Suprapubic skin (tissue), 4 donors: Measurements from ENCODE around the gene PTPRD. TPM values are rescaled to one million over a fixed set of nuclear protein-coding genes. Genes with fewer than 3 reads are reported as not detected.
"Not testable (repeated sequence)": the region's sequence is repeated elsewhere in the genome, so short reads cannot be mapped to it uniquely, and the experiment has no call there.

Experiments used
- DNase-seq, 2 donors: peaks; one replicate each; pipeline ENCODE4 v3.0.0-alpha.2; 2019; ENCODE audit warnings: low spot score in 2 of 2
- H3K27ac ChIP-seq: fragments of 200-600 bp; sonication (generic); one replicate; pipeline ENCODE4 v1.5.1; 2019
- H3K27me3 ChIP-seq: fragments of 200-600 bp; sonication (generic); one replicate; pipeline ENCODE4 v1.5.1; 2019
- H3K36me3 ChIP-seq: fragments of 200-600 bp; sonication (generic); one replicate; pipeline ENCODE4 v1.5.1; 2019
- H3K4me1 ChIP-seq: fragments of 200-600 bp; sonication (generic); one replicate; pipeline ENCODE4 v1.5.1; 2019
- H3K4me3 ChIP-seq: fragments of 200-600 bp; sonication (generic); one replicate; pipeline ENCODE4 v1.5.1; 2019; ENCODE audit warnings: mild to moderate bottlenecking
- H3K9me3 ChIP-seq: fragments of 200-600 bp; sonication (generic); one replicate; pipeline ENCODE4 v1.5.1; 2019
- EP300 ChIP-seq: sonication (generic); formaldehyde crosslinking; IDR thresholded peaks from one replicate; pipeline ENCODE4 v1.6.1; 2017; ENCODE audit warnings: antibody characterized with exemption
- POLR2A ChIP-seq, 2 donors: fragments of 450-650 bp; IDR thresholded peaks; one replicate each; pipeline ENCODE4 v1.6.1; 2017; ENCODE audit warnings: antibody characterized with exemption in 2 of 2, mild to moderate bottlenecking in 2 of 2, moderate library complexity in 2 of 2
- POLR2AphosphoS5 ChIP-seq, 3 donors: sonication (generic); formaldehyde crosslinking; IDR thresholded peaks; one replicate each; pipeline ENCODE4 v1.6.1; 2017; ENCODE audit warnings: antibody characterized with exemption in 3 of 3
- WGBS: methylation state at CpG from one replicate; pipeline ENCODE4 v1.1.5; 2018; 5-methylcytosine and 5-hydroxymethylcytosine counted together
- total RNA-seq, 4 donors: library from RNA; depleted of rRNA; stranded (reverse); fragments of >200 nt; gene quantifications; one replicate each; pipeline ENCODE4 v1.1.0, GENCODE V29; 2016
- TF ChIP-seq, protein P1 (sequence below), 2 donors: fragments of 200-600 bp in 1 of 2; fragments of 450-650 bp in 1 of 2; sonication (generic) in 1 of 2; IDR thresholded peaks; one replicate each; pipeline ENCODE4 v1.5.1; 2016 to 2019; ENCODE audit warnings: antibody characterized with exemption in 2 of 2, mild to moderate bottlenecking in 1 of 2, moderate library complexity in 1 of 2

PTPRD gene
- total RNA-seq, 4 donors from 2014 or later = 0.49 to 3.3 (median 2.5) TPM

DNA sequence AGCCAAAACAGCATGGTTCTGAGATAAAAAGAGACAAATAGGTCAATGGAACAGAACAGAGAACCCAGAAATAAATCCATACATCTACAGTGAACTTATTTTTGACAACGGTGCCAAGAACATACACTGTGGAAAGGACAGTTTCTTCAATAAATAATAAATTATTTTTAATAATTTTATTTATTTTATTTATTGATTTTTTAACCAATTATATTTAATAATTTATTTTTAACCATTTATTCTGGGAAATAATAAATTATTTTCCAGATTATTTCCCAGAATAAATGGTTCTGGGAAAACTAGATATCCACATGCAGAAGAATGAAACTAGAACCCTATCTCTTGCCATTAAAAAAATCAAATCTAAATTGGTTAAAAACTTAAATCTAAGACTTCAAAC, 1669.4 kb downstream of the PTPRD start:
- TF ChIP-seq EP300 (no peak), POLR2A (IDR thresholded peaks at IDR 0.05) (no peak), POLR2AphosphoS5 (IDR thresholded peaks at IDR 0.05) (no peak)
- TF ChIP-seq, protein P1, sequence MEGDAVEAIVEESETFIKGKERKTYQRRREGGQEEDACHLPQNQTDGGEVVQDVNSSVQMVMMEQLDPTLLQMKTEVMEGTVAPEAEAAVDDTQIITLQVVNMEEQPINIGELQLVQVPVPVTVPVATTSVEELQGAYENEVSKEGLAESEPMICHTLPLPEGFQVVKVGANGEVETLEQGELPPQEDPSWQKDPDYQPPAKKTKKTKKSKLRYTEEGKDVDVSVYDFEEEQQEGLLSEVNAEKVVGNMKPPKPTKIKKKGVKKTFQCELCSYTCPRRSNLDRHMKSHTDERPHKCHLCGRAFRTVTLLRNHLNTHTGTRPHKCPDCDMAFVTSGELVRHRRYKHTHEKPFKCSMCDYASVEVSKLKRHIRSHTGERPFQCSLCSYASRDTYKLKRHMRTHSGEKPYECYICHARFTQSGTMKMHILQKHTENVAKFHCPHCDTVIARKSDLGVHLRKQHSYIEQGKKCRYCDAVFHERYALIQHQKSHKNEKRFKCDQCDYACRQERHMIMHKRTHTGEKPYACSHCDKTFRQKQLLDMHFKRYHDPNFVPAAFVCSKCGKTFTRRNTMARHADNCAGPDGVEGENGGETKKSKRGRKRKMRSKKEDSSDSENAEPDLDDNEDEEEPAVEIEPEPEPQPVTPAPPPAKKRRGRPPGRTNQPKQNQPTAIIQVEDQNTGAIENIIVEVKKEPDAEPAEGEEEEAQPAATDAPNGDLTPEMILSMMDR (IDR thresholded peaks at IDR 0.05) = no peak
- WGBS = 93% methylated on average over 1 of the region's 1 CpG
- no peaks in the 10 kb centered on the region for H3K9me3 ChIP-seq

DNA sequence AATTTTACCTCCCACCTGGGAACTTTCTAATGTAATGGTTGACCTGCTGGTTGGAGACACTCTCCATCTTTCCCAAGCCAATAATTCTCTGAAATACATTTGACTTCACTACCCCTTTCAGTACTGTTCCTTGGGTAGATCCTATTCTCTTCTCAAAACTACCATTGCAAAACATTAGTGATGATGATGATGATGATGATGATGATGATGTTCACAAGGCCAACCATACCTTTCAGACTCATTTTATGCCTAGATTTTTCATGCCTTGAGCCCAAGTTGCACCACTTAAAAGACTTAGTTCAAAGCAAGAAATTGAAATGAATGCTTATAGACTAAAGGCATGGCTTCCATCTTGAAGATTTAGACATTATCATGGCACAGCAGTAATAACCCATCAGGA, 1672.2 kb downstream of the PTPRD start:
- Histone ChIP-seq H3K9me3 (no peaks in the 10 kb centered on the region), H3K4me3 (no peak overlapping the region), H3K27me3 (no peaks in the 10 kb centered on the region), H3K36me3 (no peaks in the 10 kb centered on the region), H3K4me1 (no peaks in the 10 kb centered on the region), H3K27ac (no peak overlapping the region)
- DNase-seq = no peak
- TF ChIP-seq POLR2A (IDR thresholded peaks at IDR 0.05) (no peak), POLR2AphosphoS5 (IDR thresholded peaks at IDR 0.05) (no peak), EP300 (no peak)
- TF ChIP-seq, protein P1 (IDR thresholded peaks at IDR 0.05) = no peak

More for the DNA sequence above, 1669.4 kb downstream of the PTPRD start:
- Histone ChIP-seq H3K4me1 (no peaks in the 10 kb centered on the region), H3K27ac (no peak overlapping the region), H3K27me3 (no peaks in the 10 kb centered on the region), H3K4me3 (no peak overlapping the region), H3K36me3 (no peaks in the 10 kb centered on the region)
- DNase-seq = no peak

GRCh38 chr9:8926461-8926860, 1686.3 kb downstream of the PTPRD start:
- Histone ChIP-seq H3K9me3 (no peaks in the 10 kb centered on the region), H3K4me1 (no peaks in the 10 kb centered on the region), H3K27ac (no peak overlapping the region), H3K27me3 (no peaks in the 10 kb centered on the region), H3K4me3 (no peak overlapping the region), H3K36me3 (no peaks in the 10 kb centered on the region)
- TF ChIP-seq POLR2A (IDR thresholded peaks at IDR 0.05) = no peak
- TF ChIP-seq EP300 = no peak
- TF ChIP-seq, protein P1 (IDR thresholded peaks at IDR 0.05) = no peak
- no peak for TF ChIP-seq POLR2AphosphoS5 (IDR thresholded peaks at IDR 0.05)
- WGBS = 90% methylated on average over 1 of the region's 1 CpG
- DNase-seq = no peak

DNA sequence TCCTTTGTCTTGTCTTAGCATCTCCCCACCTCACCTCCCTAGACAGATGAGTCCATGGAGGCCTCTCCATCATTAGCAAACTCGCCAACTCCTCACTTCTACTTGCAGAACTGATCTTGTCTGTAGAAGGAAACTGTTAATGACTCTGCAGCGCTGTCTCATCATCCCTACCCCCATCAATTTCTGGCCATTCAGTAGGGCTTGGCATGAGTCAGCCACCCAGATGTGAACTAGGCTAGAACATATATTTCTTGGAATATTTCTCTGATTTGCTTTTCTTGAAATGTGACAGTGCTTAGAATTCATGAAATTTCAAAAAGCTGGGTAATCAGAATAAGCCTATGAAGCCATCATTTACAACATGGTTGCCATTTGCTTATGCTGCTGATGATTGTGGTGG, 1688.2 kb downstream of the PTPRD start:
- Histone ChIP-seq H3K27me3 (no peaks in the 10 kb centered on the region), H3K27ac (no peak overlapping the region), H3K4me3 (no peak overlapping the region), H3K4me1 (no peaks in the 10 kb centered on the region), H3K9me3 (no peaks in the 10 kb centered on the region), H3K36me3 (no peaks in the 10 kb centered on the region)
- TF ChIP-seq EP300 (no peak), POLR2A (IDR thresholded peaks at IDR 0.05) (no peak), POLR2AphosphoS5 (IDR thresholded peaks at IDR 0.05) (no peak)
- TF ChIP-seq, protein P1 (IDR thresholded peaks at IDR 0.05) = no peak
- 65% methylated on average over 2 of the region's 2 CpGs for WGBS
- DNase-seq = no peak

- H3K27me3 ChIP-seq, H3K27ac ChIP-seq, H3K36me3 ChIP-seq, DNase-seq, H3K9me3 ChIP-seq, H3K4me1 ChIP-seq, H3K4me3 ChIP-seq: not testable (repeated sequence)
- 93% methylated on average over 19 of the region's 19 CpGs for WGBS
Observed at GRCh38 chr9:8920478-8921183, 1692.2 kb downstream of the PTPRD start.
